Measurements from ENCODE around the gene SP1.

DNA sequence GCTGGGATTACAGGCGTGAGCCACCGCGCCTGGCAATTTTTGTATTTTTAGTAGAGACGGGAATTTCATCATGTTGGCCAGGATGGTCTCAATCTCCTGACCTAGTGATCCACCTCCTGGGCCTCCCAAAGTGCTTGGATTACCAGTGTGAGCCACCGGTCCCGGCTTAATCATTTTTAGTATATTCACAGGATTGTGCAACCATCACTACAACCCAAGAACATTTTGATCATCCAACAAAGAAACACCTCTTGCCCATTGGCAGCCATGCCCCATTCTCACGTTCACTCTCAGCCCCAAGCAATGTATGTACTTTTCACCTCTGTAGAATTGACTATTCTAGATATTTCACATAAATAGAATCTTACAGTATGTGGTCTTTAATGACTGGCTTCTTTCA lies 19.9 kb downstream of the SP1 start:
- TF ChIP-seq, protein P1, sequence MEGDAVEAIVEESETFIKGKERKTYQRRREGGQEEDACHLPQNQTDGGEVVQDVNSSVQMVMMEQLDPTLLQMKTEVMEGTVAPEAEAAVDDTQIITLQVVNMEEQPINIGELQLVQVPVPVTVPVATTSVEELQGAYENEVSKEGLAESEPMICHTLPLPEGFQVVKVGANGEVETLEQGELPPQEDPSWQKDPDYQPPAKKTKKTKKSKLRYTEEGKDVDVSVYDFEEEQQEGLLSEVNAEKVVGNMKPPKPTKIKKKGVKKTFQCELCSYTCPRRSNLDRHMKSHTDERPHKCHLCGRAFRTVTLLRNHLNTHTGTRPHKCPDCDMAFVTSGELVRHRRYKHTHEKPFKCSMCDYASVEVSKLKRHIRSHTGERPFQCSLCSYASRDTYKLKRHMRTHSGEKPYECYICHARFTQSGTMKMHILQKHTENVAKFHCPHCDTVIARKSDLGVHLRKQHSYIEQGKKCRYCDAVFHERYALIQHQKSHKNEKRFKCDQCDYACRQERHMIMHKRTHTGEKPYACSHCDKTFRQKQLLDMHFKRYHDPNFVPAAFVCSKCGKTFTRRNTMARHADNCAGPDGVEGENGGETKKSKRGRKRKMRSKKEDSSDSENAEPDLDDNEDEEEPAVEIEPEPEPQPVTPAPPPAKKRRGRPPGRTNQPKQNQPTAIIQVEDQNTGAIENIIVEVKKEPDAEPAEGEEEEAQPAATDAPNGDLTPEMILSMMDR (IDR thresholded peaks at IDR 0.05) = no peak
- TF ChIP-seq POLR2A (IDR thresholded peaks at IDR 0.05) = no peak

Data from testis (tissue), 2 donors.